C4-2B (cell line): ENCODE data around the gene HLA-B.
"Not testable (repeated sequence)": the region's sequence is repeated elsewhere in the genome, so short reads cannot be mapped to it uniquely, and the experiment has no call there.

ENCODE experiments used
- H3K27ac ChIP-seq: fragments of 450-650 bp; 2 replicates; pipeline ENCODE4 v1.5.1; 2017
- ZFX ChIP-seq: fragments of 450-650 bp; IDR thresholded peaks from 2 replicates; pipeline ENCODE4 v1.6.1; 2017
- TF ChIP-seq, protein P1 (sequence below): fragments of 450-650 bp; conservative IDR thresholded peaks from 2 replicates; pipeline ENCODE4 v1.5.1; 2017; ENCODE audit warnings: mild to moderate bottlenecking

The HLA-B gene

DNA sequence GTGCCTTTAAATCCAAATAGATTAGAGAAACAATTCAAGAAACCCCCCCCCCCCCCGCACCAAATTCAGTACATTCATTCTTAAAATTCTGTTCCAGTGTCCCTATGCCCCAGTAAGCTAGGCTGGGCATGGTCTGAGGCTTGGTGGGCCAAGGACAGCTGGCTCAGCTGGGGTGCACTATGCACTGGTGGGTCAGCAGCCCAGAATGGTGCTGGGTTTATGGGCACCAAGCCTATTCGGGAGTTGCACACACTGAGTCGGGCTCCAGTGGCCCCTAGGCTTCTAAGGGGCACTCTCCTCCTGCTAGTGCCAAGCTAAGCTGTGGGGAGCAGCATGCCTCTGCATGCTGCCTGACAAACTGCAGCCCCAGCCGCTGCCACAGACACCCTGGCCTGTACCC is 20.1 kb upstream of the HLA-B start:
- TF ChIP-seq, protein P1, sequence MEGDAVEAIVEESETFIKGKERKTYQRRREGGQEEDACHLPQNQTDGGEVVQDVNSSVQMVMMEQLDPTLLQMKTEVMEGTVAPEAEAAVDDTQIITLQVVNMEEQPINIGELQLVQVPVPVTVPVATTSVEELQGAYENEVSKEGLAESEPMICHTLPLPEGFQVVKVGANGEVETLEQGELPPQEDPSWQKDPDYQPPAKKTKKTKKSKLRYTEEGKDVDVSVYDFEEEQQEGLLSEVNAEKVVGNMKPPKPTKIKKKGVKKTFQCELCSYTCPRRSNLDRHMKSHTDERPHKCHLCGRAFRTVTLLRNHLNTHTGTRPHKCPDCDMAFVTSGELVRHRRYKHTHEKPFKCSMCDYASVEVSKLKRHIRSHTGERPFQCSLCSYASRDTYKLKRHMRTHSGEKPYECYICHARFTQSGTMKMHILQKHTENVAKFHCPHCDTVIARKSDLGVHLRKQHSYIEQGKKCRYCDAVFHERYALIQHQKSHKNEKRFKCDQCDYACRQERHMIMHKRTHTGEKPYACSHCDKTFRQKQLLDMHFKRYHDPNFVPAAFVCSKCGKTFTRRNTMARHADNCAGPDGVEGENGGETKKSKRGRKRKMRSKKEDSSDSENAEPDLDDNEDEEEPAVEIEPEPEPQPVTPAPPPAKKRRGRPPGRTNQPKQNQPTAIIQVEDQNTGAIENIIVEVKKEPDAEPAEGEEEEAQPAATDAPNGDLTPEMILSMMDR, result no peak
- no peak for TF ChIP-seq ZFX
- no peak overlapping the region for H3K27ac ChIP-seq

DNA sequence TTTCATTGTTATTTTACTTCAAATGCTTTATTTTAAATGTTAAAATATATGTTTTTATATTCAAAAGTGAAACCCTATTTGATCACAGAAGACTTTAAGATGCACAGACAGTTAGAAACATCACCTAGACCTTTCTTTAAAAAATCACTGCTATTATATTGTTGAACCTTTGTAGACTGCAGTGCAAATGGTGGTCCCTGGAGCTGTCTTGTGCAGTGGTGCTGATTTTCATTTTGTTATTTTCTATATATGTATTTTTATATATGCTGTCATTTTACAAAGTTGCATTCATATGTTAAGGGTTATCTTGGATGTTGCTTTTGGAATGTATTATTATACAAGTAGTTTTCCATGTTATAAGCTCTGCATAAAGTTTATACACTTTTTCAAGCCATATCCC is 18.7 kb upstream of the HLA-B start:
- H3K27ac ChIP-seq, result no peak overlapping the region
- no peak for TF ChIP-seq ZFX
- TF ChIP-seq, protein P1, result no peak

DNA sequence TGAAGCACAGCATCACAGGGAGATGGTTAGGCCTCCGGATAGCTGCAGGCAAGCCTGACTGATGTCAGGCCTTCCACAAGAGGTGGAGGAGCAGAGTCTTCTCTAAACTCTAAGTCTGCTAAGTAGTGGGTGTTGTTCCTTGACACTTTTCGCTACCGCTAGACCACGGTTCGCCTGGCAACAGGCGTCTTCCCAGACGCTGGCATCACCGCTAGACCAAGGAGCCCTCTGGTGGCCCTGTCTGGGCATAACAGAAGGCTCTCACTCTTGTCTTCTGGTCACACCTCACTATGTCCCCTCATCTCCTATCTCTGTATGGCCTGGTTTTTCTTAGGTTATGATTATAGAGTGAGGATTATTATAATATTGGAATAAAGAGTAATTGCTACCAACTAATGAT is 17.1 kb upstream of the HLA-B start:
- TF ChIP-seq, protein P1, result peak; percentile 57
- H3K27ac ChIP-seq, result not testable (repeated sequence)

DNA sequence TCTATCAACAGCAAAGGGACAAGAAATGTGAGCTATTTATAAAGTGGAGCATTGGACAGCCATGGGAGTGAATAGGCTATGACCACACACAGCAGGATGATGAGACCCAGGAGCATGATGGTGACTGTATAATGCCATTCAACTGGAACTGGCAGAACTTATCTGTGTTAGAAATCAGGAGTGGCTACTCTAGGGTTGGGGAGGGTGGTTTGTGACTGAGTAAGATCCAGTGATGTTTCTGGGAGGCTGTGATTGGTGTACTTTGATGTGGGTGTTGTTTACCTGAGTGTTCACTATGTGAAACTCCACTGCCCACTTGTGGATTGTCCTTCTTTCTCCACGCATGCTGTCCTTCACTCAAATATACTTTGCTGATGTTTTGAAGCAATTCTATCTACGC is 11.5 kb upstream of the HLA-B start:
- TF ChIP-seq, protein P1, result peak; percentile 12; the same call in 1 of the 2 replicates
- TF ChIP-seq ZFX, result no peak

DNA sequence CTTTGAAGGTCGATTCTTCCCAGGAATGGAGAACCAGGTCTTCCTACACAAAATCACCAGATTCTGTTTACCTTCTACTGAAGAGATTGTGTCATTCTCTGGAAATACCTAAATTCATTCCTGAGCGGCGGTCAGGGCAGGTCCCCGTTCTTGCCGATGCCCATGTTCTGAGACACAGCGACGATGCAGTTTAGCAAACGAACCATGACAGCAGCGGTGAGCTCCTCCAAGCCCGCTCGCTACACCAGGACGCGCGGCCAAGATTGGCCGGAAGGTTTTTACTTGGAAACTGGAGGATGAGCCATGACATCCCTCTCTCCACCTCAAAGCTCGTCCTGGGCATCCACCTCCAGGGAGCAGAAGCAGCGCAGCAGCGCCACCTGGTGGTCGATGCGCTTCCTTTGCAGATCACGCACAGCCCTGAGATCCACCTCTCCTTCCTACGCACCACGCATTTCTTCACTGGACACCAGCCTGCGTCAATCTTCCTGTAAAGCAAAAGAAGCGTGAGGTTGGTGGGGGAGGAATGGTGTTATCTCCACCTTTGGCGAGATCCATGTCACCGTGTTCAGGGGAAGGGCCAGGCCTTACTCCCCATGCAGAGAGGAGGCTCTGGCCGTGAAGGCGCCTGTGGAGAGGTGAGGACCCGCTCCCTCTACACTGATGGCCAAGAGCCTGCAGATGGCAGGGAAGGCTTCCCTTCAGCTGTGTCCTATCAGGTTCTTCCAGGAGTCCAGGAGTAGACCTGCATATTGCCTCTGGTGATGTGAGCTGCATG is 9.9 kb upstream of the HLA-B start:
- TF ChIP-seq, protein P1, result peak; percentile 95
- no peak for TF ChIP-seq ZFX
- no peak overlapping the region for H3K27ac ChIP-seq

More for the DNA sequence above, 11.5 kb upstream of the HLA-B start:
- H3K27ac ChIP-seq, result no peak overlapping the region

DNA sequence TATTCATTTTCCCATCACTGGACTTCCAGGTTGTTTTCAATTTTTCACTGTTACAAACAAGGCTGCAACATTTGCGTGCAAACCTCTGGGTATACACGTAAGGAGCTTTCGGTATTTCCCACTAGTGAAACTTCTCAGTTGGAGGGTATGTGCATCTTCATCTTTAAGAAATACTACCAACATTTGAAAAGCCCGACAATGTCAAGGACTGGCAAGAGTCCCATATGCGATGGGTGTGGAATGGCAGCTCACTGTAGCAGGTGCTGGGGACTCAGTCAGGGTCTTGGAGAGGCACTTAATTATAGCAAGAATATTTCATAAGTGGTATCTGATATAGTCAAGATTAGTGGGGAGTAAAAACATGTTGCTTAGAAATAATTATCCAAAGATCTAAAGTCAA is 8.9 kb upstream of the HLA-B start:
- TF ChIP-seq, protein P1, result no peak
- TF ChIP-seq ZFX, result no peak
- no peak overlapping the region for H3K27ac ChIP-seq

DNA sequence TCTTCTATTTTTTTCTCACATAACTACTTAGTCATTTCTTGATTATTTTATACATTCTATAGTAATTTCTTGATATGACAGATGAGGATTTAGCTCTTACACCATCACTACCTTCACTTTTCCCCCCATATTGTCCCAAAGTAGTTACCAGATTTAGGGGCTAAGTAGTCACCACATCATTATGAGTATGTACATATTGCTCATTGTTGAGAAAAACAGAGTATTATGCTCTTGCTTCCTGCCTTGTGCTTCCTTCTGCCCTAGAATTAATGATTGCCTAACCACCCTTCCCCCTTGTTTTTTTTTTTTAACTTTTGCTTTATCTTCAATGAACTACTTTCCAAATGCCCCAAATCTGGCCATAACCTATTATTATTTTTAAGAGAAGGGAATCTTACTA is 6.8 kb upstream of the HLA-B start:
- no peak for TF ChIP-seq ZFX
- TF ChIP-seq, protein P1, result no peak
- H3K27ac ChIP-seq, result no peak overlapping the region
